OCI-LY3 (cell line): Measurements from ENCODE around the gene GPR148.
A peak's percentile ranks its signal among the peaks of the same experiment; 100 is the strongest.

Experiments
- H2AFZ ChIP-seq: fragments of 200-600, 300-600 bp; shearing (Covaris generic); 2 replicates; pipeline ENCODE4 v1.6.0; 2014; ENCODE audit warnings: antibody characterized with exemption, low read depth, low read length
- H3K27ac ChIP-seq: fragments of 200-600, 300-600 bp; sonication (generic); 2 replicates; pipeline ENCODE4 v1.5.1; 2014; ENCODE audit warnings: mild to moderate bottlenecking, low read length, moderate library complexity, mixed read lengths
- H3K27me3 ChIP-seq: fragments of 200-600, 300-600 bp; sonication (generic); 2 replicates; pipeline ENCODE4 v1.6.1; 2014; ENCODE audit warnings: low read depth, low read length, mixed read lengths
- H3K36me3 ChIP-seq: fragments of 200-600, 300-600 bp; sonication (generic); replicated peaks from 2 replicates; pipeline ENCODE3; 2014; ENCODE audit warnings: low read depth, low read length, mixed read lengths
- H3K4me1 ChIP-seq: fragments of 300-600, 200-600 bp; sonication (generic); 2 replicates; pipeline ENCODE4 v1.6.1; 2014; ENCODE audit warnings: low read length, mixed read lengths
- H3K4me2 ChIP-seq: fragments of 200-600, 300-600 bp; sonication (generic); 2 replicates; pipeline ENCODE4 v1.6.1; 2014; ENCODE audit warnings: low read length, mixed read lengths
- H3K4me3 ChIP-seq: fragments of 300-600, 200-600 bp; sonication (generic); 2 replicates; pipeline ENCODE4 v1.5.1; 2014; ENCODE audit warnings: antibody characterized with exemption, mild to moderate bottlenecking, low read length, moderate library complexity
- H3K79me2 ChIP-seq: fragments of 300-600, 200-600 bp; shearing (Covaris generic); 2 replicates; pipeline ENCODE4 v1.6.1; 2014; ENCODE audit warnings: mild to moderate bottlenecking, low read length, mixed read lengths
- H3K9ac ChIP-seq: fragments of 300-600, 200-600 bp; shearing (Covaris generic); 2 replicates; pipeline ENCODE4 v1.6.0; 2014; ENCODE audit warnings: mild to moderate bottlenecking, low read length, moderate library complexity
- H3K9me3 ChIP-seq: fragments of 200-600, 300-600 bp; shearing (Covaris generic); 2 replicates; pipeline ENCODE4 v1.6.1; 2014; ENCODE audit warnings: low read length, mixed read lengths; ENCODE audit not compliant: insufficient read depth
- H4K20me1 ChIP-seq: fragments of 200-600, 300-600 bp; sonication (generic); 2 replicates; pipeline ENCODE4 v1.6.1; 2016; ENCODE audit warnings: low read length, mixed read lengths; ENCODE audit not compliant: insufficient read depth
- EZH2phosphoT487 ChIP-seq: fragments of 200-600 bp; shearing (Covaris generic); IDR thresholded peaks from 2 replicates; pipeline ENCODE4 v1.6.1; 2018; ENCODE audit warnings: antibody characterized with exemption, mixed run types, low read depth
- TF ChIP-seq, protein P1 (sequence below): fragments of 200-600, 300-600 bp; sonication (generic); IDR thresholded peaks from 2 replicates; pipeline ENCODE4 v1.5.1; 2014; ENCODE audit warnings: antibody characterized with exemption, low read length, low read depth

GPR148 gene

DNA sequence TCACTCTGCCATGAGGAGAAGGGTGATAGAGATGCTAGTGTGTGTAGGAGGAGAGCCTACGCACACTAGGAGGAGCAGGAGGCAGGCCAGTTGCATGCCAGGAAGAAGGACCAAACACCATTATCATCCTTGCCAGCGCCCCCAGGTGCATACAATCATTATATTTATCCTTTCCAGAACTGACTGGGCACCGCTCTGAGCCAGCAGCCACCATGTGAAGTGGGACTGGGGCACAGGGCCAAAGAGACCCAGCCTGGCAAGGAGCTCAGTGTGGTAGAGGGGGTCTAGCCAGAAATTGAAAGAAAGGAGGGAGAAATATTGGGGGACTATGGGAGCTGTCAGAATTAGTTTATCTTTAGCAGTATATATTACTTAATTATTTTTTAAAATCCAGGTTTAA lies 8.3 kb upstream of the GPR148 start:
- H3K36me3 ChIP-seq = no peaks in the 10 kb centered on the region
- no peak overlapping the region for H2AFZ ChIP-seq
- no peaks in the 10 kb centered on the region for H3K9me3 ChIP-seq
- H3K4me1 ChIP-seq = no peaks in the 10 kb centered on the region
- H3K79me2 ChIP-seq = no peaks in the 10 kb centered on the region
- H3K27me3 ChIP-seq = no peaks in the 10 kb centered on the region
- no peak overlapping the region for H3K27ac ChIP-seq
- no peak overlapping the region for H3K4me2 ChIP-seq
- no peak overlapping the region for H3K9ac ChIP-seq
- H3K4me3 ChIP-seq = no peak overlapping the region
- TF ChIP-seq EZH2phosphoT487 = no peak
- TF ChIP-seq, protein P1, sequence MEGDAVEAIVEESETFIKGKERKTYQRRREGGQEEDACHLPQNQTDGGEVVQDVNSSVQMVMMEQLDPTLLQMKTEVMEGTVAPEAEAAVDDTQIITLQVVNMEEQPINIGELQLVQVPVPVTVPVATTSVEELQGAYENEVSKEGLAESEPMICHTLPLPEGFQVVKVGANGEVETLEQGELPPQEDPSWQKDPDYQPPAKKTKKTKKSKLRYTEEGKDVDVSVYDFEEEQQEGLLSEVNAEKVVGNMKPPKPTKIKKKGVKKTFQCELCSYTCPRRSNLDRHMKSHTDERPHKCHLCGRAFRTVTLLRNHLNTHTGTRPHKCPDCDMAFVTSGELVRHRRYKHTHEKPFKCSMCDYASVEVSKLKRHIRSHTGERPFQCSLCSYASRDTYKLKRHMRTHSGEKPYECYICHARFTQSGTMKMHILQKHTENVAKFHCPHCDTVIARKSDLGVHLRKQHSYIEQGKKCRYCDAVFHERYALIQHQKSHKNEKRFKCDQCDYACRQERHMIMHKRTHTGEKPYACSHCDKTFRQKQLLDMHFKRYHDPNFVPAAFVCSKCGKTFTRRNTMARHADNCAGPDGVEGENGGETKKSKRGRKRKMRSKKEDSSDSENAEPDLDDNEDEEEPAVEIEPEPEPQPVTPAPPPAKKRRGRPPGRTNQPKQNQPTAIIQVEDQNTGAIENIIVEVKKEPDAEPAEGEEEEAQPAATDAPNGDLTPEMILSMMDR = no peak
- H4K20me1 ChIP-seq = no peaks in the 10 kb centered on the region

DNA sequence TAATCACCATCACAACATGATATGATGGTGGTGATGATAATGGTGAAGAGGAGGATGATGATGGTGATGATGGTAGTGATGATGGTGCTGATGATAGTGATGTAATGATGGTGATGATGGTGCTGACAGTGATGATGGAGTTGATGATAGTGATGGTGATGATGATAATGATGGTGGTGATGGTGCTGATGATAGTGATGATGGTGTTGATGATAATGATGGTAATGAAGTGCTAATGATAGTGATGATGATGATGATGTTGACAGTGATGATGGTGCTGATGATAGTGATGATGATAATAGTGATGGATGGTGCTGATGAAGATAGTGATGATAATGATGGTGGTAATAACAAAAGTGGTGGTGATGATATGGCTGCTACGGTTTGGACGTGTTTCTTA lies 4.4 kb upstream of the GPR148 start:
- Histone ChIP-seq H3K79me2 (no peaks in the 10 kb centered on the region), H3K27me3 (no peaks in the 10 kb centered on the region), H2AFZ (no peak overlapping the region), H3K4me3 (no peak overlapping the region), H3K4me2 (no peak overlapping the region), H3K9me3 (no peaks in the 10 kb centered on the region), H3K9ac (no peak overlapping the region), H3K27ac (no peak overlapping the region), H3K36me3 (no peaks in the 10 kb centered on the region), H4K20me1 (no peaks in the 10 kb centered on the region), H3K4me1 (peaks cover 13% of the 10 kb centered on the region)
- no peak for TF ChIP-seq EZH2phosphoT487
- TF ChIP-seq, protein P1 = no peak

DNA sequence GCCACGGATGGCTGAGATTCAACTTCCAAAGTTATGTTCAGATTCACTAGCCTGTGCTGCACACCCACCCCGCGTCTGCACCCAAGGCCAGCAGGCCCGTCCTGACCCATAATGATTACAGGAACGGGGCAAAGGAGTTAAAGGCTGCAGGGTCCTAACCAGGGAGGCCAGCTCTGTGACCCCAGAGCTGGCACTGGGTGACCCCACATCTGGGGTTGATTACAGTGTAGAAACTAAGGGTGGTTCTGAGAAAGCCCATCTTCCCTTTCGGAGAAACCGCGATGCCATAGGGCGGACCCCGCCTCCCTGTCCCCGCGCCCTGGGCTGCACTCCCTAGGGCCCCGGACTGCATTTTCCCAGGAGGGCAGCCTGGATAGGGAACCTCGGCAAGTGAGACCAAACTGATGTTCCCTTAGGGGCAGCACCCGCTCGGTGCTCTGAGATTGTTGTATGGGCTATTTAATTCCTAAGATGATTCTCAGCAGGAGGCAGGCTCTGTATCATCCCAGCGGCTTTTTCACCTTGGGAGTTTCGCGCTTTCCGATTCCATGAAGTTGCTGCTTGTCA lies 2.2 kb upstream of the GPR148 start:
- H4K20me1 ChIP-seq = no peaks in the 10 kb centered on the region
- H3K4me1 ChIP-seq = peaks cover 13% of the 10 kb centered on the region
- H3K9me3 ChIP-seq = no peaks in the 10 kb centered on the region
- peak overlapping the region; percentile 93 for H3K4me2 ChIP-seq
- H3K27ac ChIP-seq = peak overlapping the region; percentile 62
- no peaks in the 10 kb centered on the region for H3K79me2 ChIP-seq
- TF ChIP-seq, protein P1 = no peak
- no peak for TF ChIP-seq EZH2phosphoT487
- H3K4me3 ChIP-seq = peak overlapping the region; percentile 81
- peak overlapping the region; percentile 84 for H3K9ac ChIP-seq
- H2AFZ ChIP-seq = peak overlapping the region; percentile 53
- H3K36me3 ChIP-seq = no peaks in the 10 kb centered on the region
- no peaks in the 10 kb centered on the region for H3K27me3 ChIP-seq

DNA sequence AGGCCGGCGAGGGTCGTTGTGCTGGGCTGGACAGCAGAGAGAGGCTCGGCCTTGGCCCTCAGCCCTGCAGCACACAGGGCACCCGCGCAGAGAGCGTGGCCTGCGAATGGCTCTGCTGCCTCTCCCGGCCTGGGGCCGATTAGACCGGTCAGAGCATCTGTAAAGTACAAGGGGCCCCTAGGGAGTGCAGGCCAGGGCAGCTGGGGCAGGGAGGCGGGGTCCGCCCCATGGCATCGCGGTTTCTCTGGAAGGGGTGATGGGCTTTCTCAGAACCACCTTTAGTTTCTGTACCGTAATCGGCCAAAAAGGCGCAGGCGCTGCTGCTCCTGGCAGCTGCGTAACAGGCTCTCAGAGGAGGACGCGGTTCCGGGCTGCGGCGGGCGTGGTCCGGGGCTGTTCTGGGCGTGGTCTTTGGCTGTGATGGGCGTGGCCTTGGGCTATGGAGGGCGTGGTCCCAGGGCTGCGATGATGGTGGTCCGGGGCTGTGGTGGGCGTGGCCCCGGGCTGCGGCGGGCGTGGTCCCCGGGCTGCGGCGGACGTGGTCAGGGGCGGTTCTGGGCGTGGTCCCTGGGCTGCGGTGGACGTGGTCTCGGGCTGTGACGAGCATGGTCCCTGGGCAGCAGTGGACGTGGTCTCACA lies 1.5 kb upstream of the GPR148 start:
- H3K9ac ChIP-seq = peak overlapping the region; percentile 84

More for the DNA sequence above, 1.5 kb upstream of the GPR148 start:
- no peak for TF ChIP-seq EZH2phosphoT487
- TF ChIP-seq, protein P1 = no peak
- H2AFZ ChIP-seq = peak overlapping the region; percentile 69
- no peaks in the 10 kb centered on the region for H3K9me3 ChIP-seq
- H3K4me2 ChIP-seq = peak overlapping the region; percentile 93
- no peaks in the 10 kb centered on the region for H3K27me3 ChIP-seq
- no peaks in the 10 kb centered on the region for H3K36me3 ChIP-seq
- peak overlapping the region; percentile 81 for H3K4me3 ChIP-seq
- peaks cover 13% of the 10 kb centered on the region for H3K4me1 ChIP-seq
- H4K20me1 ChIP-seq = no peaks in the 10 kb centered on the region
- no peaks in the 10 kb centered on the region for H3K79me2 ChIP-seq
- peak overlapping the region; percentile 62 for H3K27ac ChIP-seq
